ENCODE measurements around the gene TMX2.

GRCh38 chr11:57781529-57781943, 69.1 kb downstream of the TMX2 start:
- TF ChIP-seq CTCF (IDR thresholded peaks at IDR 0.05; ENCODE audit: poor library complexity, severe bottlenecking) (no peak), EZH2 (IDR thresholded peaks at IDR 0.05; ENCODE audit: borderline replicate concordance, insufficient read depth, low read length, poor library complexity, severe bottlenecking) (no peak)
